HG03196 (cell line): ENCODE results near the gene XIRP1.
"Not testable (repeated sequence)": the region's sequence is repeated elsewhere in the genome, so short reads cannot be mapped to it uniquely, and the experiment has no call there.

Source experiments
- ATAC-seq: cut with Tn5 transposase; IDR thresholded peaks from one replicate; pipeline ENCODE4 v1.9.1; 2021; ENCODE audit not compliant: unreplicated experiment

The XIRP1 gene

DNA sequence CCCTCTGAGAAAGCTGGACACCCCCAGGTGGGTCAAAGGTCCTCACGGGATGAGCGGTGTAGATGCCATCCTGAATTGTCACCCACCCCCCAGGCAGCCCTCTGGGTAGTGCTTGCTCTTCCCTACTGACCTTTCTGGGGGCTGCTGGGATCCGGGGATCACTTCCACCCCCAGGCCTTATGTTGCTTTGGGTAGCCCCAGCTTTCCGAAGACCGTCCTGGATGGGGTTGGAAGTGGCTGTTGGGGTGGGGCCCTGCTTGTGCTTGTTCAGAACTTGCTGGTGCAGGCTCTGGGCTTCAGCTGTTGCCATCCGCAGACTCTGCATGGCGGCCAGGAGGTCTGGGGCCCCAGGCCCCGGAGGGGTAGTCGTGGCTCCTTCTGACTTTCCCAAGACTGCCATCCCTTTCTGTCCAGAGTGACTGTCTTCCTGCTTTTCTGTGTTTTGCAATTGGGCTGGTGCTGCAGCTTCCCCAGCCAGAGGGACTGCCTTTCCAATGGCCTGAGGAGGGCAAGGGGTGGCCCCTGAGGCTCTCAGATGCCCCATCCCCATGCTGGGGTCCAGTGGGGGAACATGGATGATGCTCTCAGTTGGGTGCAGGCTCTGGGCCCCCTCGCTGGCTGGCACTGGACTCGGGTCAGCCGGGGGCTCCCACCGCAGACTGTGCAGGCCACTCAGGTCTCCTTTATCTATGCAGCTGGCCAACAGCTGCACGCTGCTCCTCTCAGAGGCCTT, 6.3 kb downstream of the XIRP1 start:
- no peak for ATAC-seq

DNA sequence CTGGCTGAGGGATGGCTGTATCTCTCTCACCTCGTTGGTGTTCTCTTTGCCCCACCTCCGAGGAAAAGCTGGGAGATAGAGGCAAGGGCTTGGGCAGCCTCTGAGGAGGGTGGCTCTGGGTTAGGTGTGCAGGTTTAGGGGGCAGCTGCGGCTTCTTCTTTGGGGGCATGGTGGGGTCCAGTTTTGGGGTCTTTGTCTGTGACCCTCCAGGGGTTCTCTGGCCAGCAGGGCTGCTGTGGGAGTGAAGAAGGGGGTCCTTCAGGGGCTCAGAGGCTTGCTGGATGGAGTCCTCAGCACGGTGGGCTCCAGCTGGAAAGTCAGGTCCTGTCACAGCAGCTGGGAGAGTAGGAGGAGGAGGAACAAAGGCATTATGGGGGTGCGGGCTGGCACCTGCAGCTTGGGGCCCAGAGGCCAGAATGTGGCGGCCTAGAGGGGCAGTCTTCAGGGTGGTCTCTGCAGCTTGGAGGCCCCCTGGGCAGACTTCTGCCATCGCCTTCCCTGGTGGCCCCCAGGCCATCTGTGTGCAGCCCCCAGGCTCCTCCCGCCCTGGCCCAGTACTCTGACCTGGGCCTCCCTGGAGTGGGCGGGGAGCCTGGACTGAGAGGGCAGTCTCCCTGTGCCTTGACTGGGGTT, 7.0 kb downstream of the XIRP1 start:
- ATAC-seq: no peak

DNA sequence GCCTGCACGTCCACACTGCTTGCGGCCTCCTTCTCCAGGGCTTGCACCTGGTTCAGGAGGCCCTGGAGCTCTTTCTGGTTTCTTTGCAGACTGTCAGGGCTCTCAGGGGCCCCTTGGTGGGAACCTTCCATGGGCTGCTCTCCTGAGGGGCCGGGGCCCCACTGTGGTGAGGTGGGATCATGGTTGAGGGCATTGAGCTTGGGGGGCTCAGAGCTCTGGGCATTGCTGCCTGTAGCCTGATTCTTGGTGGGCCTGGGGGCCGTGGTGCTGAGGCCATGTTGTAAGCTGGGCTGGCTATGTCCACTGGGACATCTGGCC, 7.5 kb downstream of the XIRP1 start:
- no peak for ATAC-seq

GRCh38 chr3:39184081-39184967, 8.1 kb downstream of the XIRP1 start:
- ATAC-seq: no peak

DNA sequence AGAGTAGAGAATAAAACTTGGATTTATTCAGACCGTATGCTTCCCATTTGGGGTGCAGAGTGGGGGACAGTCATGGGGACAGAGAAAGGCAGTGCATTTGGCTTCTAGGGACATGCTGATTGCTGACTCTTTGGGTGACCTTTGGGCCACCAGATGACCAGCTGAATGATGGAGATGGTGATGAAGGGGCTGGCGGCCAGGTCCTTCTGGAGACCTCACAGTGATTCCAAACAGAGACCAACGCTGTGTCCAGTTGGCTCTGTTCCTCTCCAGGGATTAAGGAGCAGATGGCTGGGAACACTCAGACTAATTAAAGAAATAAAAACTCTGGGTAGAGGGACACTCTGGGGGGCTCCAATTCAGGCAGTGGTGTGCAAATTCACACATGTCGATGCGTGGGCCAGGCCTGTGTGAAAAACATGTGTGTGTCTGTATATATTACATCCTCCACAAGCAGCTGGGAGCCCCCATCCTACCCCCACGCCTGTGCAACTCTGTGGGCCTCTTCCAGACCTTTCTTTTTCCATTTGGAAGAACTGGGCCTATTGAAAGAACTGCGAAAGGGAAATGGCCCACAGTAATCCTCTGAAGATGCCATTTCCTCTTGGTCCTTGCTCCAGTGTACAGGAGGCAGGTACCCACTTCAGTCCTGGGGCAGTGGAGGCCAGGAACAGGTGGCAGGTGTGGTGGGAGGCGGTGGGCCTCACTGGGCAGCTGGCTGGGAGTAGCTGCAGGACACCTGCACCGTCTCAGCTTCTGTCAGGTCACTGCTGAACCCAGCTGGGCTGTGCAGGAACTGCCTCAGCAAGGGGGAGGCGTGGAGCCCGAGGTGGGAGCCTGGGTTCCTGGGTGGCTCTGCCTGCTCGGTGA, 8.9 kb downstream of the XIRP1 start:
- ATAC-seq: no peak

GRCh38 chr3:39181408-39182335, 10.7 kb downstream of the XIRP1 start:
- ATAC-seq: no peak

GRCh38 chr3:39180546-39181346, 11.6 kb downstream of the XIRP1 start:
- peak; percentile 76 for ATAC-seq

- no peak for ATAC-seq
These were observed 12.2 kb downstream of the XIRP1 start for GRCh38 chr3:39180183-39180545.

DNA sequence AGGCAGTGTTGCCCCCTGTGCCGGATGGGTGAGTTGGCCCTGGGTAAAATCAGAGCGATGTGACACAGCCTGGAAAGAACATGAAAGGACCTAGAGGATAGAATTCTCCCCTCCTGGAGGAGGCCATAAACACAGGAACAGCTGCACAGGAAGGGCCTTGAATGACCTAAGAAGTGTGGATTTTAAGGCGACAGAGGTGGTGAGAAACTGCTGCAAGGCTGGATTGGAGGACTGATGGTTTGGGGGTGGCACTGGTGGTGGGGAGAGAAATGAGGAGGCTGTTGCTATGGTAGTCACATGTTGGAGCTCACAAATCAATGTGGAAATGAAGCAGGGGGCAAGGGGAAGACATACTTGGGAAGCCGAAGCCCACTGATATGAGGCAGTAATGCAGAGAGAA, 13.8 kb downstream of the XIRP1 start:
- no peak for ATAC-seq

GRCh38 chr3:39177708-39178332, 14.6 kb downstream of the XIRP1 start:
- peak; percentile 56 for ATAC-seq

GRCh38 chr3:39176025-39176714, 16.2 kb downstream of the XIRP1 start:
- ATAC-seq: no peak

DNA sequence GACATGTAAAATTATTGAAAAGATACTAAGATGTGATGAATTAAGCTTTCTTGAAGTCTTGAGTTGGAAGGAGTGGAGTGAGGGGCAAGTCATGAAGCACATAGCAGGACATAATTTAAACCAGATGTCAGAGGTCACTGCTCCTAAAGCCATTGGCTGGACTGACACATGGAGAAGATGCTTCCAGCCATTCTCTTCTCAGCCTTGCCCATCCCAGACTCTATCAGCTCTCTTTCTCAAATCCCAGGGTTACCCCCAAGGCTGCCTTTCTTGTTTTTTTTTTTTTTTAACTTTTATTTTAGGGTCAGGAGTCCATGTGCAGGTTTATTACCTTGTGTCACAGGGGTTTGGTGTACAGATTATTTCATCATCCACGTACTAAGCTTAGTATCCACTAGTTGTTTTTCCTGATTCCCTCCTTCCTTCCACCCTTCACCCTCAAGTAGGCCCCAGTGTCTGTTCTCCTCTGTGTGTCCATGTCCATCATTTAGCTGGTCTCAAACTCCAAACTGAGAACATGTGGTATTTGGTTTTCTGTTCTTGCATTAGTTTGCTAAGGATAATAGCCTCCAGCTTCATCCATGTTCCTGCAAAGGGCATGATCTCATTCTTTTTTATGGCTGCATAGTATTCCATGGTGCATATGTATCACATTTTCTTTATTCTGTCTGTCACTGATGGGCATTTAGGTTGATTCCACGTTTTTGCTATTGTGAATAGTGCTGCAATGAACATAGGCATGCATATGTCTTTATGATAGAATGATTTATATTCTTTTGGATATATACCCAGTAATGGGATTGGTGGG, 18.9 kb downstream of the XIRP1 start:
- no peak for ATAC-seq

DNA sequence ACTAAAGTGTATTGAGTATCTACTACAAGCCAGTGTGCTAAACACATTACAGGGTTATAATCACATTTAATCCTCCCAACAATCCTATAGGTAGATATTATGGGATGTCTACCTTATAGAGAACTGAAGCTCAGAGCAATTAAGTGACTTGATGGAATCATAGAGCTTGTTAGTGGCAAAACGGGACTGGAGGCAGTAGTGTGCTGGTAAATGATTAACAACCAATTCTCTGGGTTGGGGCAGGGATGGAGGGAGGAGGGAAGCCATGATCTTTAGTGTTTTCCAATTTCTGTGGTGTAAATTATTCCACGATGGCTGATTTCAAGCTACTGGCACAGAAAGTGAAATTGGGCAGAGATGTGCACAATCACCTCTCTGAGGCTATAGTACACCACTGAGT, 20.5 kb downstream of the XIRP1 start:
- ATAC-seq: no peak

DNA sequence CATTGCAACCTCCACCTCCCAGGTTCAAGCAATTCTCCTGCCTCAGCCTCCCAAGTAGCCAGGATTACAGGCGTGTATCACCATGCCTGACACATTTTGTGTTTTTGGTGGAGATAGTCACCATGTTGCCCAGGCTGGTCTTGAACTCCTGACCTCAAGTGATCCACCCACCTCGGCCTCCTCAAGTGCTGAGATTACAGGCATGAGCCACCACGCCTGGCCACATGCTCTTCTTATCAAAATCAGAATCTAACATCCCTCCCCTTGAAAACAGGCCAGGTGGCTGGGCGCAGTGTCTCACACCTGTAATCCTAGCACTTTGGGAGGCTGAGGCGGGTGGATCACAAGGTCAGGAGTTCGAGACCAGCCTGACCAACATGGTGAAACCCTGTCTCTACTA, 21.5 kb downstream of the XIRP1 start:
- ATAC-seq: not testable (repeated sequence)

DNA sequence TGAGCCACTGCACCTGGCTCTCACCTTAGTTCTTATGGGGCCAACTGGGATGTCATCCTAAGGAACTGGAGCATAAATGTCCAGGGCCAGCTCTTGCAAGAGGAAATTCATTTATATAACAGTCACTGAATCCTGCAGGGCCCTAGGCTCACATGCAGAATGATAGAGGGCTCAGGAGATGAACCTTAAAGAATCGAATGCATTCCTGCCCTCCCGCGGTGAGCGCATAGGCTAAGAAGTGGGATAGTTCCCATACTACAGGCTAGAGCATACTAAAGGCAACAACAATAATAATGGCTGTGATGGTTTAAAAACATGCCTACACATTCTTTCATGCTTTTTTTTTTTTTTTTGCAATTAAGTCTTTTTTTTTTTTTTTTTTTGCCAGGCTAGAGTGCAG, 21.9 kb downstream of the XIRP1 start:
- ATAC-seq: no peak

GRCh38 chr3:39169712-39170111, 22.7 kb downstream of the XIRP1 start:
- no peak for ATAC-seq

GRCh38 chr3:39168156-39168780, 24.1 kb downstream of the XIRP1 start:
- no peak for ATAC-seq
